PC-9 (cell line): ENCODE measurements around the gene BCL3. TPM values are rescaled to one million over a fixed set of nuclear protein-coding genes. Genes with fewer than 3 reads are reported as not detected.
A peak's percentile ranks its signal among the peaks of the same experiment; 100 is the strongest.

ENCODE experiments used
- BruUV-seq: library from RNA; stranded (reverse); fragments of 400-500 nt; replicated peaks from 2 replicates; lab custom pipeline; 2021; lab: Mats Ljungman, UMichigan
- CTCF ChIA-PET: fragments of 300-600 bp; sonication (Branson Sonifier 250); formaldehyde crosslinking; loops from one replicate; lab custom pipeline; 2022; ENCODE audit warnings: antibody characterized with exemption; lab: Charles Lee
- POLR2A ChIA-PET: fragments of 300-600 bp; sonication (Branson Sonifier 250); formaldehyde crosslinking; loops from one replicate; lab custom pipeline; 2022; ENCODE audit warnings: antibody characterized with exemption; ENCODE audit not compliant: unreplicated experiment; lab: Charles Lee
- DNase-seq, 2 experiments: peaks; one replicate each; pipeline versions ENCODE4 v3.0.0 to v3.0.0-alpha.2; 2015 to 2022; ENCODE audit warnings: mixed read lengths in 1 of 2
- H2AFZ ChIP-seq: fragments of 200-600 bp; sonication (generic); 2 replicates; pipeline ENCODE4 v1.8.1; 2017; ENCODE audit warnings: antibody characterized with exemption
- H3F3A ChIP-seq: fragments of 200-600 bp; sonication (generic); 2 replicates; pipeline ENCODE4 v1.8.1; 2017; ENCODE audit warnings: antibody characterized with exemption, mild to moderate bottlenecking, low read depth; ENCODE audit not compliant: insufficient read depth
- H3K27ac ChIP-seq: fragments of 200-600 bp; sonication (generic); 2 replicates; pipeline ENCODE4 v1.6.1; 2016; ENCODE audit warnings: mixed run types
- H3K27me3 ChIP-seq: fragments of 200-600 bp; sonication (generic); 2 replicates; pipeline ENCODE4 v1.6.1; 2016; ENCODE audit warnings: low read depth, mixed run types; ENCODE audit not compliant: insufficient read depth
- H3K36me3 ChIP-seq: fragments of 200-600 bp; sonication (generic); 2 replicates; pipeline ENCODE4 v1.6.1; 2016; ENCODE audit warnings: low read depth, mixed run types
- H3K4me1 ChIP-seq: fragments of 200-600 bp; sonication (generic); replicated peaks from 2 replicates; pipeline ENCODE4 v1.6.1; 2016; ENCODE audit warnings: mixed run types; ENCODE audit not compliant: insufficient read depth
- H3K4me2 ChIP-seq: fragments of 200-600 bp; sonication (generic); 2 replicates; pipeline ENCODE4 v1.6.1; 2017; ENCODE audit warnings: mixed run types
- H3K4me3 ChIP-seq: fragments of 200-600 bp; sonication (generic); 2 replicates; pipeline ENCODE4 v1.6.1; 2016; ENCODE audit warnings: mixed run types
- H3K79me2 ChIP-seq: fragments of 200-600 bp; sonication (generic); 2 replicates; pipeline ENCODE4 v1.6.1; 2017; ENCODE audit warnings: low read depth, mixed run types
- H3K9me2 ChIP-seq: fragments of 200-600 bp; sonication (generic); 2 replicates; pipeline ENCODE4 v1.8.1; 2017; ENCODE audit warnings: mild to moderate bottlenecking; ENCODE audit not compliant: insufficient read depth
- H3K9me3 ChIP-seq: fragments of 200-600 bp; sonication (generic); 2 replicates; pipeline ENCODE4 v1.8.1; 2016; ENCODE audit warnings: low read depth; ENCODE audit not compliant: insufficient read depth
- H4K20me1 ChIP-seq: fragments of 200-600 bp; sonication (generic); 2 replicates; pipeline ENCODE4 v1.8.1; 2017; ENCODE audit not compliant: insufficient read depth
- CTCF ChIP-seq: fragments of 200-600 bp; sonication (generic); conservative IDR thresholded peaks from 2 replicates; pipeline ENCODE4 v1.6.1; 2017; ENCODE audit warnings: mixed run types, antibody characterized with exemption, mild to moderate bottlenecking, moderate library complexity
- EZH2 ChIP-seq: fragments of 200-600 bp; sonication (generic); IDR thresholded peaks from 2 replicates; pipeline ENCODE4 v1.8.0; 2017; ENCODE audit warnings: antibody characterized with exemption, low read depth
- intact Hi-C: fragments of 100-400 bp; cut with micrococcal nuclease; formaldehyde crosslinking; loops from one replicate; pipeline ENCODE4 v1.10.0; 2022; ENCODE audit not compliant: unreplicated experiment
- total RNA-seq: library from RNA; stranded (reverse); gene quantifications from 2 replicates; pipeline ENCODE4 v1.2.3, GENCODE V29; 2021

Gene BCL3
- total RNA-seq, 1 experiment from 2014 or later, result 36.1 TPM

- H3K36me3 ChIP-seq, result peaks cover 59% of the 10 kb centered on the region; the same call in 1 of the 2 replicates
- TF ChIP-seq CTCF (no peak), EZH2 (no peak)
Observed at GRCh38 chr19:44783545-44783944, 35.0 kb downstream of the BCL3 start.

GRCh38 chr19:44785271-44785670 lies 36.8 kb downstream of the BCL3 start:
- Histone ChIP-seq H4K20me1 (peaks cover 16% of the 10 kb centered on the region), H2AFZ (no peak overlapping the region), H3K4me2 (no peak overlapping the region), H3K9me2 (no peaks in the 10 kb centered on the region), H3K27ac (no peak overlapping the region), H3K36me3 (peaks cover 64% of the 10 kb centered on the region; the same call in 1 of the 2 replicates), H3K4me3 (no peak overlapping the region), H3K9me3 (no peaks in the 10 kb centered on the region), H3F3A (peaks cover 47% of the 10 kb centered on the region), H3K27me3 (no peaks in the 10 kb centered on the region), H3K79me2 (peaks cover 22% of the 10 kb centered on the region), H3K4me1 (peaks cover 15% of the 10 kb centered on the region)
- no peak for TF ChIP-seq CTCF
- TF ChIP-seq EZH2, result no peak
- BruUV-seq, result no TSS peak
- CTCF ChIA-PET, result interaction anchor here (0.6 to 1.1 kb wide), 2 partner anchors 11 to 61 kb away, joined by 3 to 6 read pairs; no protein-coding TSS in a partner anchor
- POLR2A ChIA-PET, result interaction anchor here (0.7 kb wide), 1 partner anchor 8 kb away, joined by 3 read pairs; no protein-coding TSS in a partner anchor
- intact Hi-C loops, result loop anchor here (2.0 kb wide), 1 partner anchor 60 kb away; no protein-coding TSS in a partner anchor
- DNase-seq, result no peak

More at GRCh38 chr19:44783545-44783944, 35.0 kb downstream of the BCL3 start:
- H3K27ac ChIP-seq, result no peak overlapping the region
- peaks cover 40% of the 10 kb centered on the region for H3K79me2 ChIP-seq
- H3K4me2 ChIP-seq, result no peak overlapping the region
- H3K9me3 ChIP-seq, result no peaks in the 10 kb centered on the region
- no peak for DNase-seq
- BruUV-seq, result no TSS peak
- no peaks in the 10 kb centered on the region for H3K9me2 ChIP-seq
- H3F3A ChIP-seq, result peaks cover 62% of the 10 kb centered on the region
- H3K4me3 ChIP-seq, result no peak overlapping the region
- H2AFZ ChIP-seq, result no peak overlapping the region
- CTCF ChIA-PET, result interaction anchor here (0.7 kb wide), 1 partner anchor 61 kb away, joined by 3 read pairs; no protein-coding TSS in a partner anchor
- H4K20me1 ChIP-seq, result peaks cover 19% of the 10 kb centered on the region
- H3K27me3 ChIP-seq, result no peaks in the 10 kb centered on the region
- intact Hi-C loops, result loop anchor here (5.0 kb wide), 1 partner anchor 274 kb away; no protein-coding TSS in a partner anchor
- H3K4me1 ChIP-seq, result peaks cover 32% of the 10 kb centered on the region
- POLR2A ChIA-PET, result interaction anchor here (0.7 kb wide), 2 partner anchors 27 to 371 kb away, joined by 3 to 18 read pairs; no protein-coding TSS in a partner anchor

DNA sequence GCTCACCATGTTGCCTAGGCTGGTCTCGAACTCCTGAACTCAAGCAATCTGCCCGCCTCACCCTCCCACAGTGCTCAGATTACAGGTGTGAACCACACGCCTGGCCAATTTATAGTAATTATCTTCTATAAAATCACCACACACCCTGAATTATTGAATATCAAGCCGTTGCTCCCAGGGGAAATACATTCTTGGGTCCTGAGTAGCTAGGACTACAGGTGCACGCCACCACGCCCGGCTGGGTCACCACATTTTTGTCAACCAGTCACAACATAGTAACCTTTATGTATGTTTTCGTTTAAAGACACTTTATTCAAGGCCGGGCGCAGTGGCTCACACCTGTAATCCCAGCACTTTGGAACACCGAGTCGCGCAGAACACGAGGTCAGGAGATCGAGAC lies 37.5 kb downstream of the BCL3 start:
- Histone ChIP-seq H3K9me2 (no peaks in the 10 kb centered on the region), H3F3A (peaks cover 44% of the 10 kb centered on the region), H2AFZ (no peak overlapping the region), H3K4me1 (peaks cover 8% of the 10 kb centered on the region; the same call in 1 of the 2 replicates), H3K79me2 (peaks cover 15% of the 10 kb centered on the region), H3K36me3 (peaks cover 64% of the 10 kb centered on the region), H3K4me2 (no peak overlapping the region), H3K9me3 (no peaks in the 10 kb centered on the region), H3K4me3 (no peak overlapping the region), H3K27me3 (no peaks in the 10 kb centered on the region), H4K20me1 (peaks cover 17% of the 10 kb centered on the region), H3K27ac (no peak overlapping the region)
- ChIA-PET POLR2A (no interaction called here), CTCF (interaction anchor here (0.6 kb wide), 2 partner anchors 20 to 58 kb away, joined by 3 read pairs; no protein-coding TSS in a partner anchor)
- DNase-seq, result peak in 1 of 2 experiments; percentile 54
- BruUV-seq, result no TSS peak
- intact Hi-C loops, result loop anchor here (2.0 kb wide), 1 partner anchor 59 kb away; no protein-coding TSS in a partner anchor
- no peak for TF ChIP-seq CTCF
- TF ChIP-seq EZH2, result no peak
